ENCODE measurements around the gene NOTCH2. TPM values are rescaled to one million over a fixed set of nuclear protein-coding genes. Genes with fewer than 3 reads are reported as not detected.

NOTCH2 gene
- total RNA-seq, 1 experiment from 2014 or later: 106 TPM

DNA sequence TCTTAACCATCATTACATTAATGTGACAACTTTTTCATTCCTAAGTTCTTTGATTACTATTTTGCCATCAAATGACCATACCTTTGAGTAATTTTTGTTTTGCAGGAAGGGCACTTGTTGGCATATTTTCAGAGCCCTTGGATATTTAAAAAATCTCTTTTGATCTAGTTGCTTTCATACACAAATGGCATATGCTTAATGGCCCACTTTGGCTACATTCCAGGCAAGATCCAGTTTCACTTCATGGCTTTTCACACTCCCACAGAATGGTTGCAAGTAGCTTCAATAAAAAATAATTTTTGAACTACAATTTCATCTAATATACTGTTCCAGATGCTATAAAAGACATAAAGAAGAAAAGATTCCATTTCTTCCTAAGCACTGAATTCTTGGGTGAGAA, 191.3 kb downstream of the NOTCH2 start:
- Histone ChIP-seq H3K4me3 (no peak overlapping the region), H3F3A (ENCODE audit: insufficient read depth, low read depth) (no peaks in the 10 kb centered on the region), H3K4me1 (replicated peaks; ENCODE audit: insufficient read depth) (no peaks in the 10 kb centered on the region), H3K9me3 (ENCODE audit: insufficient read depth, low read depth) (no peaks in the 10 kb centered on the region), H4K20me1 (ENCODE audit: insufficient read depth) (no peaks in the 10 kb centered on the region), H3K27me3 (ENCODE audit: insufficient read depth, low read depth) (no peaks in the 10 kb centered on the region), H3K79me2 (ENCODE audit: low read depth) (no peaks in the 10 kb centered on the region), H2AFZ (no peak overlapping the region), H3K27ac (no peak overlapping the region), H3K36me3 (ENCODE audit: low read depth) (no peaks in the 10 kb centered on the region), H3K9me2 (ENCODE audit: insufficient read depth) (no peaks in the 10 kb centered on the region), H3K4me2 (no peak overlapping the region)
- TF ChIP-seq EZH2 (IDR thresholded peaks at IDR 0.05; ENCODE audit: low read depth): no peak
- TF ChIP-seq, protein P1, sequence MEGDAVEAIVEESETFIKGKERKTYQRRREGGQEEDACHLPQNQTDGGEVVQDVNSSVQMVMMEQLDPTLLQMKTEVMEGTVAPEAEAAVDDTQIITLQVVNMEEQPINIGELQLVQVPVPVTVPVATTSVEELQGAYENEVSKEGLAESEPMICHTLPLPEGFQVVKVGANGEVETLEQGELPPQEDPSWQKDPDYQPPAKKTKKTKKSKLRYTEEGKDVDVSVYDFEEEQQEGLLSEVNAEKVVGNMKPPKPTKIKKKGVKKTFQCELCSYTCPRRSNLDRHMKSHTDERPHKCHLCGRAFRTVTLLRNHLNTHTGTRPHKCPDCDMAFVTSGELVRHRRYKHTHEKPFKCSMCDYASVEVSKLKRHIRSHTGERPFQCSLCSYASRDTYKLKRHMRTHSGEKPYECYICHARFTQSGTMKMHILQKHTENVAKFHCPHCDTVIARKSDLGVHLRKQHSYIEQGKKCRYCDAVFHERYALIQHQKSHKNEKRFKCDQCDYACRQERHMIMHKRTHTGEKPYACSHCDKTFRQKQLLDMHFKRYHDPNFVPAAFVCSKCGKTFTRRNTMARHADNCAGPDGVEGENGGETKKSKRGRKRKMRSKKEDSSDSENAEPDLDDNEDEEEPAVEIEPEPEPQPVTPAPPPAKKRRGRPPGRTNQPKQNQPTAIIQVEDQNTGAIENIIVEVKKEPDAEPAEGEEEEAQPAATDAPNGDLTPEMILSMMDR (conservative IDR thresholded peaks at IDR 0.05): no peak
- no peak for DNase-seq
- BruUV-seq (replicated peaks): no TSS peak
- intact Hi-C loops (cut with micrococcal nuclease; ENCODE audit: unreplicated experiment): no loop called here
- ChIA-PET CTCF (no interaction called here), POLR2A (ENCODE audit: unreplicated experiment) (no interaction called here)

GRCh38 chr1:119874186-119874585, 195.3 kb downstream of the NOTCH2 start:
- intact Hi-C loops (cut with micrococcal nuclease; ENCODE audit: unreplicated experiment): loop anchor here (5.0 kb wide), 3 partner anchors 73 to 262 kb away; no protein-coding TSS in a partner anchor
- Histone ChIP-seq H3K4me2 (no peak overlapping the region), H3K36me3 (ENCODE audit: low read depth) (no peaks in the 10 kb centered on the region), H4K20me1 (ENCODE audit: insufficient read depth) (no peaks in the 10 kb centered on the region), H3K9me2 (ENCODE audit: insufficient read depth) (no peaks in the 10 kb centered on the region), H3K79me2 (ENCODE audit: low read depth) (no peaks in the 10 kb centered on the region), H3K4me1 (replicated peaks; ENCODE audit: insufficient read depth) (no peaks in the 10 kb centered on the region), H3K4me3 (no peak overlapping the region), H3K27ac (no peak overlapping the region), H3F3A (ENCODE audit: insufficient read depth, low read depth) (no peaks in the 10 kb centered on the region), H3K27me3 (ENCODE audit: insufficient read depth, low read depth) (no peaks in the 10 kb centered on the region), H2AFZ (no peak overlapping the region), H3K9me3 (ENCODE audit: insufficient read depth, low read depth) (no peaks in the 10 kb centered on the region)
- POLR2A ChIA-PET (ENCODE audit: unreplicated experiment): no interaction called here
- DNase-seq: no peak
- TF ChIP-seq EZH2 (IDR thresholded peaks at IDR 0.05; ENCODE audit: low read depth): no peak
- TF ChIP-seq, protein P1 (conservative IDR thresholded peaks at IDR 0.05): no peak
- no TSS peak for BruUV-seq (replicated peaks)
- CTCF ChIA-PET: no interaction called here

- ChIA-PET CTCF (interaction anchor here (0.5 to 0.6 kb wide), 2 partner anchors 38 to 391 kb away, joined by 3 to 4 read pairs; no protein-coding TSS in a partner anchor), POLR2A (ENCODE audit: unreplicated experiment) (interaction anchor here (0.6 kb wide), 1 partner anchor 10 kb away, joined by 13 read pairs; no protein-coding TSS in a partner anchor)
- H3K9me2 ChIP-seq (ENCODE audit: insufficient read depth): no peaks in the 10 kb centered on the region
- BruUV-seq (replicated peaks): no TSS peak
- H3K4me1 ChIP-seq (replicated peaks; ENCODE audit: insufficient read depth): no peaks in the 10 kb centered on the region
- no peaks in the 10 kb centered on the region for H4K20me1 ChIP-seq (ENCODE audit: insufficient read depth)
- no peaks in the 10 kb centered on the region for H3K36me3 ChIP-seq (ENCODE audit: low read depth)
- intact Hi-C loops (cut with micrococcal nuclease; ENCODE audit: unreplicated experiment): loop anchor here (5.0 kb wide), 3 partner anchors 74 to 261 kb away; no protein-coding TSS in a partner anchor
- no peak overlapping the region for H3K4me2 ChIP-seq
- H3K9me3 ChIP-seq (ENCODE audit: insufficient read depth, low read depth): no peaks in the 10 kb centered on the region
- H3K4me3 ChIP-seq: no peak overlapping the region
- H3K79me2 ChIP-seq (ENCODE audit: low read depth): no peaks in the 10 kb centered on the region
- H3K27me3 ChIP-seq (ENCODE audit: insufficient read depth, low read depth): no peaks in the 10 kb centered on the region
- TF ChIP-seq, protein P1 (conservative IDR thresholded peaks at IDR 0.05): no peak
- no peak for TF ChIP-seq EZH2 (IDR thresholded peaks at IDR 0.05; ENCODE audit: low read depth)
- no peak overlapping the region for H3K27ac ChIP-seq
- no peaks in the 10 kb centered on the region for H3F3A ChIP-seq (ENCODE audit: insufficient read depth, low read depth)
- no peak for DNase-seq
- H2AFZ ChIP-seq: no peak overlapping the region
Measured at GRCh38 chr1:119873135-119874015, 196.1 kb downstream of the NOTCH2 start.

Measured in PC-9 (cell line).